Ecto neural progenitor cell (in vitro differentiated cells): Measurements from ENCODE around the gene SHB.
"Not testable (repeated sequence)": the region's sequence is repeated elsewhere in the genome, so short reads cannot be mapped to it uniquely, and the experiment has no call there.

Experiments
- DNase-seq: peaks from one replicate; pipeline ENCODE4 v3.0.0-alpha.2; 2018; ENCODE audit warnings: low spot score

Gene SHB

DNA sequence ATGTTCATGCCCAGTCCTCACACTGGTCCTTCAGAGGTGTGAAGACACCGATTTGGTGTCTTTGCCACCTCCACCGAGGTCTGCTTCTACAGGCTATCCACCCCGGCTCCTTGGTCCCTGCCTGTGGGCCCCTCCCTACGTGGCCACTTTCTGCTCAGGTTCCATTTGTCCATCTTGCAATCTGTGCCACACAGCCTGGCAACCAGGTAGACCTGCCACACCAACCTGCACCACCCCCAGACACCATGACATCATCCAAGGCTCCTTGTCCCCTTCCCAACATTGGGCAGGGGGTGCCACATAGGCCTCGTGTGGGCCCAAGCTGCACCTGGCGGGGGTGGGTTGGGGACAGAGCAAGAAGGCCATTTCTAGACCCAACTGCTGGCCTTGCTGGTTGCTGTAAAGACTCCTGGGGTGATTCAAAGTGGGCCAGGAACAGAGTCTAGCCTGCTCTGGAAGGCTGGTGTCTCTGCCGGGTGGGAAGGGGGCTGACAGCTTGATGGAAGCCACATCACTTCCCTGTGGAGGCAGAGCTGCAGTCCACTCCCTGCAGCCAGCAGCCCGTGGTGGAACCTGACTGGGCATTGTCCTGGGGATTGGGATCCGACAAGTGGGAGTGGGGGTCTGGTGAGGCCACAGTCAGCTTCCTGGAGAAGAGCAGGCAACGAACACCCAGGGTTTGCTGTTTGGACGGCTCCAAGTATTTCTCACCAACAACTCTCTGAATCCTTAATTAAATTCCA lies 99.3 kb downstream of the SHB start:
- DNase-seq = no peak

DNA sequence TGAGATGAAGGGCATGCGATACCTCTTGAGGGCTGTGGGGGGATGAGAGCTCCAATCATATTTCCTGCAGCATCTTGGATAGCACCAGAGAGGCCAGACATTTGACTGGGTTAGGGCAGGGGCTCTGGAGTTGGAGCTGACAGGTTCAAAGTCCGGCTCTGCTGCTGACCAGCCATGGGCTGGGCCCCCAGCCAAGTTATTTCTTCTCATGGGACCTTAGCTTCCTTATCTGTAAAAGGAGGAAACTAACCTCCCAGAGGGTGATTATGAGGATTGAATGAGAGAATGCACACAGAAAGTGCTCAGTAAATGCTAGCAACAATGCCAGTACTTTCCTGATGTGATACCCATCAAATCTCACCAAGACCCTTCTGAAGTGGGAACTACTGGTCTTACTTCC lies 99.9 kb downstream of the SHB start:
- DNase-seq = no peak

DNA sequence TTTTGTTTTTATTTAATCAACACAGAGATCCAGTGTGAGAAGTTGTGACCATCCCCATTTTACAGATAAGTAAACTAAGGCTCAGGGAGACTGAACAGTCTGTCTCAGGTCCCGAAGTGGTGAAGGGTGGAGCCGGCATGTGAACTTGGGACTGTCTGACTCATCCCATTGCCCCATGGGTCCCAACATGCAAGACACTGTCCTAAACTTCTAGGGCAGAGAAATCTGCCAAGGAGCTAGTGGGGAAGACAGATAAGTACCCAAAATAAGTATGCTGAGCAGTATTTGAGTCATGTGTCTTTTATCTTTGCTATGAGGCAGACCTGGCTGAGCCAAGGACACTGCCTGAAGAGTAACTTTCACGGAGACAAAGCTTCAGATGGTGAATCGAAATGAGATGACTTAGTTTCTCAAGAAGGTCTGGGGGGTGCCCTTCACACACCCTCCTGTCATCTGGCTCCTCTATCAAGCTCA lies 100.8 kb downstream of the SHB start:
- no peak for DNase-seq

DNA sequence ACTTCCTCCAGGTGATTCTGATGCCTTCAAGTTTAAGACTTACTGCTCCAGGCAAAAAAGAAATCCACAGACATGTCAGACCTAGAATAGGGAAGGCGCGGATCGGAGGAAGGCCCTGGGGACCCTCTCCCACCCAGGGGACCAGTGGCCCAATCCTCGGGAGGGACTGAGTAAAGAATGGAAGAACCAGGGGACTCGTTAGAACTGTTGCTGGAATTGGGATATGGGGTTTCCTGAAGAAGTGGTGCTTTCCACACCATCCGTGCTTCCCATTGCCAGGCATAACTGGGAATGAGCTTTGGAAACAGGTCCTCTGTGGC lies 101.3 kb downstream of the SHB start:
- no peak for DNase-seq

DNA sequence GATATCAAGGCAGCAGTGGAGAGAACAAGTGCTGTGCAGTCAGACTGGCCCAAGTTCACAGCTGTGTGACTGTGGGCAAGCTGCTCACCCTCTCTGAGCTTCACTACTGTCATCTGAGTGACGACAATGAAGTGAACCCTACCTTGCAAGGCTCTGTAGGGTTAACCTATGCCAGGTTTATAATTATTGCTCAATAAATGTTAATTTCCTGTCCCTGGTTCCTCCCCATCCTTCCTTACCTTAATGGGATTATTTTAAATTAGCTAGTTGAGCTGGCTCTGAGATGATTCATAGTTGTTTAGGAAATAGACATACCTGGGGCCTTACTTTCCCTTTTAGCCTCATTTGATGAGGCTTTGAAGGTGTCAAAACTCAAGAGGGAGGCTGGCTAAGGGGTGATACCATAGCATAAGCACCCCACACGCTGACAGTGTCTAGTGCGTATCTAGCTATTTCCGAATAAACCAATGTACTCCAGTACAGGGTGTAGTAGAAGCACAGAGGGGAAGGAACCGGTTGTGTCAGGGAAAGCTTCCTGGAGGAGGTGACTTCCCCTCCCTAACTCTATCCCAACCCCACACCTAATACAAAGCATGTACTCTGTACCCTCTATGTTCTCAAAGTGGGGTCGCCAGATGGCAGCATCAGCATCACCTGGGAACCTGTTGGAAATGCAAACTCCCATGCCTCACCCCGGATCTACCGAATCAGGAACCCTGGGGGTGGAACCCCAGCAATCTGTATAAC lies 101.8 kb downstream of the SHB start:
- DNase-seq = no peak

DNA sequence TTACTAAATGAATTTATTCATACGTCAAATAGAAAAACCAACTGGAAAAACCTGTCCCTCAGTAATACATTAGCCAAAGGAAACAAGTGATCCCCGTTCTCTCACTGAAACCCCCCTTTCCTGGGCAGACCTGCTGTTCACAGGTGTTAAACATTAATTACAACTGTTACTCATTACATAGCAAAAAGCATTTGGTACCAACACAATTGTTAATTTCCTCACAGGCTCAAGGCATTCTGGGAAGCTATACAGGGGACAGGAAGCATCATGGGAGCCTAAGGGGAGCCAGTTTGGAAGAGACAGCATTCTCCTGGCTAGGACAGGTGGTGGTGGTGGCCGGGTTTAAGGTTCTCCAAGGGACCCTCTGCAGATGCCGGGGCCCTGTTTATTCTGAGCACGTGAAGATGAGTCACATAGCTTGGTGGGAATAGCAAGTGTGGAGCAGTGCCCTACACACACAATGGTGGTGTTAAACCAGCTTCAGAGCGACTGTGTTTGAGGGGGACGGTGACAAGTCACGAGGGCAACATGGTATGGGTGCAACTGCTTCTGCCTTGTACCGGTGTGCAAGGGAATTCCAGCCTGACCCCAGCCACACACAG lies 102.5 kb downstream of the SHB start:
- no peak for DNase-seq

DNA sequence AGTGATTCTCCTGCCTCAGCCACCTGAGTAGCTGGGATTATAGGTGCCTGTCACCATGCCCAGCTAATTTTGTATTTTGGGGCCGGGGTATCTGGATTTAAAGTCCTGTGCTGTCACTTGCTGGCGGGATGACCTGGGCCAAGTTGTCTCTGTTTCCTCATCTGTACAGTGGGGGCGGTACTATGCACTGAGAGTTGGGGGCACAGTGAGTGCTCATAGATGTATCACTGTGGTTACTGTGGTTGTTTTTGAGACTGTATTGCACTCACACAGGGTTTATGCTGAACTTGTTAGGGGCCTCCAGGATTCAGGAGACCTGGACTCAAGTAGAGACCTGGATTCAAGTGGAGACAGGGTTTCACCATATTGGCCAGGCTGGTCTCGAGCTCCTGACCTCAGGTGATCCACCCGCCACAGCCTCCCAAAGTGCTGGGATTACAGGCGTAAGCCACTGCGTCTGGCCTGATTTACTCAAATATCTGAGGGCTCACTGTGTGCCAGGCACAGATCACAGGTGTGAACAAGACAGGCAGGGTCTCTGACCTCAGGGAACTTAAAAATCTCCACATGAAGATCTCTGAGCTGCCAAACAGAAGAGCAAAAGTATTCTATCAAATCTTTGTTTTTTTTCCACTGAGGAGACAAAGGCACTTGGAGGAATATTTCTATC lies 103.2 kb downstream of the SHB start:
- DNase-seq = not testable (repeated sequence)

DNA sequence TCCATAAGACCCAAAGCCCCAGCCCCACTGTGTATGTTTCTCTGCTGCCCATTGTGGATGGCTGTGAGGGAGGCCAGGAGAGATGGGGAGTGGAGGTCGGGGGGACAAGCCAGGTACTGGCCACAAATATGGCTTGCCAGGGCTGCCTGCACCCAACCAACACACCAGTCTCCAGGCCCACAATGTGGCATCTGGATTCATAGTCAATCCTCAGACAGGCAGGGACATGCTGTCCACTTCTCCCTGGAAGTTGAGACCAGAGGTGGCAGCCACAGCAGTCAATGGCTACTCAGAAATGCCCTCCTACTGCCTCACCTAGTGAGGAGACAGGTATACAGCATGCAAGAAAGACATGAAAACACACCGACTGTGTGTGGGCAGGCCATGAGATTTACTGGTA lies 103.9 kb downstream of the SHB start:
- DNase-seq = no peak

DNA sequence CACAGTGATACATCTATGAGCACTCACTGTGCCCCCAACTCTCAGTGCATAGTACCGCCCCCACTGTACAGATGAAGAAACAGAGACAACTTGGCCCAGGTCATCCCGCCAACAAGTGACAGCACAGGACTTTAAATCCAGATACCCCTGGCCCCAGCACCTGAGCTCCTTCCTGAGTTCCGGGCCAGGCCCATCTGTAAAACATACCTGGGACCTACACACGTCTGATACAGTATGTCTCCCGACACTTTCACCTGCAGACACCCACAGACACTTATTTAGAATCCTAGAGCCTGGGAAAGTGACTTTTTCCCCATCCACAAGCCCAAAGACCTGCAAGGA lies 104.3 kb downstream of the SHB start:
- DNase-seq = no peak

DNA sequence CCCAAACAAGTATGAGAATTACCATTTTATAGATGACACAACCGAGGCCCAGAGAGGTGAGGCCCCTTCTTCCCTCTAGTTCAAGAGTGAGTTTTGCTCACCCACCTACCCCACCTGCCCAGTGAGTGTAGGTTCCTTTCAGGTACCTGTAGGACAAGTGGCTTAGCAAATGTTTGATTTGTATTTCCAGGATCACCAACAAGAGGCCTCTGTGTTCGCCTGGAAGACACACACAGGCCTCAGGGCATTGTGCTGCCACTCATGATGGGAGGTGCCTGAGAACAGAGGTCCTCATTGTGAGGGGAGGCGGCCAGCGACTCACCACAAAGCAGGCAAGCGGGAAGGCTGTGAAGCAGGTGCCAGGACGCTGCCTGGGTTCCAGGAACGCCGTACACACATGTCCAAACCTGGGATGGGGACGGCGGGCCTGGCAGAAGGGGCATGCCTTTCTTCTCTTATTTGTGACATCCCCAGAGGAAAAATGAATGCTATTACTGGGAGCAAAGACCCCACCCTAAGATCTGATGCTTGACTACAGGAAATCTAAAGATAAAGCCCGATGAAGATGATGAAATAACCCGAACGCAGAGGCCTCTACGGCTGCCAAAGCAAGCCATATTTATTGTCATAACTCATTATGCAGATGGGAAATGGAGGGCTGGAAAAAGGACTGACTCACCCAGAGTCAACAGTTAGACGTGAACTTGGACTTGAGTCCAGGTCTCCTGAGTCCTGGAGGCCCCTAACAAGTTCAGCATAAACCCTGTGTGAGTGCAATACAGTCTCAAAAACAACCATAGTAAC lies 104.9 kb downstream of the SHB start:
- DNase-seq = no peak

DNA sequence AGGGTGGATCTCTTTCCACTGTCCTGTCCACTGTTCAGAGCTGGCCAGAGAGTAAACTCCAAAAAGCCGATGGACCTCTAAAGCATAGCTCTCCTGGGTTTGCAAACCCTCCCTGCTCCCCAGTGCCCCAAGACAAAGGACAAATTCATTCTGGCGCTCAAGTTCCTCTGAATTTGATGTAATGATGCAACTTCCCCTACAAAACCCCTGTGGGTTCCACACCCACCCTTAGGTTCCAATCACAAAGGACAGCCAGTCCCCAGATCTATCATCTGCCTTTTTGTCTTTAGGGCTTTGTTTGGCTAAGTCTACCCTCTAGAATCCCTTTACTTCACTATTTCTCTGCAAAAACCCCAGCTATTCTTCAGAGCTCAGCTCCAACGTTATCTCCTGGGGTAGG lies 107.7 kb downstream of the SHB start:
- DNase-seq = no peak

DNA sequence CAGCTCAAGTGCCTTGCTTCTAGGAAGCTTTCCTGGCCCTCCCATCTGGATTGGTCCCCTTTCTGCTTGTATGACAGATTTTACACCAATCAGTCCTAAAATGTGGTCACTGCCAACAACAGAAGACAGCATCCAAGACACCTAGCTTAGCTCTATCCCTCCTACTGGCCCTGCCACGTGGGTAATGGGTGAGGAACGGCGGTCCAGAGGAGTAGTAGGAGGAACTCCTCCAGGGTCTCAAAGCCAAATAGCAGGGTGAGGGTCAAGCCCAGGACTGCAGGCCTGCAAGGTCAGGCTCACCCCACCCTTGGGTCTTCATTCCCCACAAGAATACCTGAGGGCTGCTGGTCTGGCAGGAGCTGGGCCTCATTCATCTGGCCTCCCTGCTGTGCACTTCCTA lies 108.4 kb downstream of the SHB start:
- DNase-seq = no peak

DNA sequence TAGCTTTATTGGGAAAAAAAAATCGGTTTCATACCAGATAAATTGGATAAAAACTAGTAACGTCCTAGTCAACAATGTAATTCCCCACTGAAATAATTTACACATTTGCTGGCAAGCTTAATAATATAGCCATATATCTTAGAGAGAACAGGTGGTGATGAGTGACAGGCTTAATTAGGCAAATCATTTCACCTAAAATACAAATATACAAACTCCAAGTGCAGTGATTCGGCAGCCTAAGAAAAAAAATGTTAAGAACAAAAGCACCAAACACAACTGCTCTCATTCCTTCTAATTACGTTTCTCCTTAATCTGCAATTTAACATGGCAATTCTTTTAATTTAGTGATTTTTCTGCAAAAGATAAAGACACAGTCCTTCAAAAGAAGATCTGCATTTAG lies 109.1 kb downstream of the SHB start:
- no peak for DNase-seq

DNA sequence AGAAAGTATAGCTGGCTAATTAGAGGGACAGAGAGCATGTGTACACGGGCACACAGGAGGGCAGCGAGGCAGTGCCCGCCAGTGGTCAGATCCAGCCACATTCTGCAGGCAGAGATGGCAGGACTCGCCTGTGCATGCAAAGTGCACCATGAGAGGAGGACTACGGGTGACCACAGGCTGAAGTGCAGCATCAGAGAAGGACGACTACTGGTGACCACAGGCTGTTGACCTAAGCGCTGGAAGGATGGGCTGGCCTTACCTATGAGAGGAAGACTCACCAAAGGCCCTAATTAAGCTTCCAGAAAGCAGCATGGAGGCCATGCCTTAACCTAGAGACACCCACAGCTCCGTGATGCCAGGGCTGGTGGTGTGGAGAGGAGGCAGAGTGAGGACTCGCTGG lies 110.9 kb downstream of the SHB start:
- DNase-seq = no peak

DNA sequence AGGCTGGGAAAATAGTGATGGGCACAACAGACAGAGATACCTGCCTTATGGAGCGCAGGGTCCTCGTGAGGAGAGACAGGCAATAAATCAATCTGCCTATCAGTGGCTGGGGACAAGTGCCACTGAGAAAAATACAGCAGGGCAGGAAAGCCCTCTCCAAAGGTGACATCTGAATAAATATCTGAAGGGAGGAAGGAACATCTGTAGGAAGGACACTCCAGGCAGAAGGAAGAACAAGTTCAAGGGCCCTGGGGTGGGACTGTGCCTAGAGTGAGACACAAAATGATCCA lies 111.4 kb downstream of the SHB start:
- DNase-seq = no peak

DNA sequence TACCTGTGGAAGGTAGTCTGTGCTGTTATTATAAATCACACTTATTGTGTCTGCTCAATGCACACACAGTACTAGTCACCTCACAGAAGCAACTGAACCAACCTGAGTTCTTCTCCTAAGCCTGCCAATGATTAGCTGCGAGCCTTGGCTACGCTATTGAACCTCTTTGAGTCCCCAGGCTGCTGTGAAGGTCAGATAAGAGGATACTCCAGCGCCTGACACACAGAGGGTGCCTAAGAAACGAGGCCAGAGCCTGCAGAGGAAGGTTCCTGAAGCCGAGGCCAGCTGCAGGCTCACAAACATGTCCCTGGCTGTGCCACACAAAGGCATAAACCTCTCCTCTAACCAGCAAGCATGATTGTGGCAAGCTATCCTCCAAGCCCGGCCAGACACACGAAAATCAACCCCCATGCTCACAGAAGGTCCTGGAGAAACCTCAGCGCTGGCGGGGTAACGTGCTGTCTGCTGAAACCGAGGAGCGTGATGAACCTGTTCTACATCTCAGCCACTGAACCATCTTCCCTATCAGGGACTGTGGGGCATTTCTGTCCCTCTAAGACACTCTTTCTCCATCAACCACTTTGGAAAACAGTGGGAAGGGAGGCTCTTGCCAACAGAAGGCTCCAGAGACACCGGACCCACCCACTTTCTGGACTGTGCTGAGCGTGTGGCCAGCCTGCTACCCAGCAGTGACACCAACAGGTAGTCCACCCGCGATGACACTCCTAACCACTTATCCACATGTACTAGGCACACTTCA lies 111.9 kb downstream of the SHB start:
- no peak for DNase-seq

DNA sequence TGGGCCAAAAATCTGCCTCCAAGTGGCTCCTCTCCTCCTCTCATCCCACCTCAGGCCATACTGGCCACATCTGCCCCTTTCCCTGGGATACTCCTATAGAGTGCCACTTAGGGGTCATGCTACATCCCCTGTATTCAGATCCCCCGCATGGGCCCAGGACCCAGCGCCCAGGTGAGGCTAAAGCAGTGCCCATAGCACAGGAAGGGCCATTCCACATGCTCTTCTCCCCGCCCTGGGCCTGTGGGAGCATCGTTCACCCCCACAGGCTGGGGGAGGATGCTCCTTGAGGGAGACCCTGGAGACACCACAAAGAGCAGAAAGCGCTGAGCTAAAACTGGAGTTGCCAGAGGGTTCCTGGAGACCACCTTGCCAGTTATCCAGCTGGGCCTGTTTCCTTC lies 112.6 kb downstream of the SHB start:
- DNase-seq = no peak

DNA sequence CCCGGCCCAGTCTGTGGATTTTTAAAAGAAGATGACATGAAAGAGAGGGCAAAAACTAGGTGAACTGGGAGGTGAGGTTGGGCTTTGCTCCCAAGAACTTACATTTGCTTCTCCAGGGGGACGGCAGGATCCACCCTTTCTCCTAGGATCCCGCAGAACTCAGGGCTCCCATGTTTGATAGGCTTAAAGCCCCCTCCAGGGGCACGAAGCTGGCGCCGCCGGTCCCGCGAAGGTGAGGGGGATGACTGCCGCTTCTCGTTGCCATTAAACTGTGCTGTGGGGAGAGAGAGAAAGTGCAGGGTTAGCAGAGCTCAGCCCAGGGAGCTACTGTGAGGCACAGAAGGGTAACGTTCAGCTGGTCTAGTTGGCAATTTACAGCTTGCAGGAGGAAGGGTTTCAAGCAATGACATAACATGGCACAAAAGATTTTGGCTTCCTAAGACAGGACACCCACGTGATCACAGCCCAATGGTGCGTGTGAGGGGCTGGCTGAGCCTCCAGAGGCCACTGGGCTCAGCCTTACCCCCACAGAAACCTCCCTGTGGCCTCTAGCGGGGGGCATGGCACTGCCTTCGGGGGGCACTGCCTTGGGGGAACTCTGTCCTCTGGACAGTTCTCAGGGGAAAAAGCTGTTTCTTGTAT lies 113.1 kb downstream of the SHB start:
- no peak for DNase-seq

DNA sequence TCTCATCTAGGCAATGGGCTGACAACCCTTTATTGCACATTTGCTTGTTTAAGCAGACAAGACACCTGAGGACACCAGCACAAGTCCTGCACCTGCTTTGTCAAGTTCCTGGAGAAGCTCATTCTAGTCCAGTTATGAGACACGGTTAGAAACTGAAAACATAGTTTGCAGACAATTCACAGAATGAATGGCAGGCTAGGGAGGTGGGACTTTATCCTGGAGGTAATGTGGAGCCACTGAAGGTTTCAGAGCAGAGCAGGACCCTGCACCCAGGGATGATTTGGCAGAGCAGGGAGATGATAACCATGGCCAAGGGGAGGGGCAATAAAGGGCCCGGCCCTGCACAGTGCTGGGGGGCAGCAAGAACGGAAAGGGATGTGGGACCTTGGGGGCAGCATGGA lies 114.4 kb downstream of the SHB start:
- DNase-seq = no peak

DNA sequence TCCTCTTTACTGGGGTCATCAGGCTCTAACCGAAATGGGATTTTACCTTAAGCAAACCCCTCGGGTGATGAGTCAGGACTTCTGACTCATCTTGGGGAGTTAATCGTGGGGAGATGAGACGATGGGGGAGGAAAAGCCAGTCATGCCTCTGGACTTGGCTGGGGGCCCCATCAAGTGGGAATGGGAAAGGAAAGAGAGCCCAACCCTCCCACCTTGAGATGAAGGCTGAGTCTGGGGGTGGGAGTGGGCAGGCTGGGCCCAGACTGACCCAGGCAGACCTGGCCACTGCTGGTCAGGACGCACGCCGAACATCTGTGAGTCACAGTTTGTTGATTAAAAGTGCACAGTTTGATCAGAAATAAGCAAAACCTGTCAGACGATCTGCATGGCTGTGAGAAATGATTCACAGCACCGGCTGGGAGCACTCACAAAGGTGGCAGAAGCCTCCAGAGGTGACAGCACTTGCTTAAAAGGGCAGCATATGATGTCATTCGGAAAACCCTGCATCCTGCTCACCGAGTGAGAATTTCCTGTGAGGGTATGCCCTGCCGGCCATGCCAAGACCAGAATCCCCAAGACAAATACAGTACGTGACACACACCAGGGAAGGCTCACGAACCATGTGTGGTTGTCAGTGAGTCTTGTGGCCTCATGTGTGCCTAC lies 115.1 kb downstream of the SHB start:
- DNase-seq = no peak
